H4 (cell line): Measurements from ENCODE around the gene AMOTL2. TPM values are rescaled to one million over a fixed set of nuclear protein-coding genes. Genes with fewer than 3 reads are reported as not detected.

Experiments used
- DNase-seq: peaks from one replicate; pipeline ENCODE4 v3.0.0-alpha.2; 2015; ENCODE audit warnings: low spot score
- total RNA-seq: library from RNA; depleted of rRNA; stranded (reverse); fragments of >200 nt; shearing (Covaris generic); gene quantifications from 2 replicates; pipeline ENCODE4 v1.2.3, GENCODE V29; 2014; rRNA removed

The AMOTL2 gene
- 21.5 and 23.0 TPM in 2 replicates for total RNA-seq

DNA sequence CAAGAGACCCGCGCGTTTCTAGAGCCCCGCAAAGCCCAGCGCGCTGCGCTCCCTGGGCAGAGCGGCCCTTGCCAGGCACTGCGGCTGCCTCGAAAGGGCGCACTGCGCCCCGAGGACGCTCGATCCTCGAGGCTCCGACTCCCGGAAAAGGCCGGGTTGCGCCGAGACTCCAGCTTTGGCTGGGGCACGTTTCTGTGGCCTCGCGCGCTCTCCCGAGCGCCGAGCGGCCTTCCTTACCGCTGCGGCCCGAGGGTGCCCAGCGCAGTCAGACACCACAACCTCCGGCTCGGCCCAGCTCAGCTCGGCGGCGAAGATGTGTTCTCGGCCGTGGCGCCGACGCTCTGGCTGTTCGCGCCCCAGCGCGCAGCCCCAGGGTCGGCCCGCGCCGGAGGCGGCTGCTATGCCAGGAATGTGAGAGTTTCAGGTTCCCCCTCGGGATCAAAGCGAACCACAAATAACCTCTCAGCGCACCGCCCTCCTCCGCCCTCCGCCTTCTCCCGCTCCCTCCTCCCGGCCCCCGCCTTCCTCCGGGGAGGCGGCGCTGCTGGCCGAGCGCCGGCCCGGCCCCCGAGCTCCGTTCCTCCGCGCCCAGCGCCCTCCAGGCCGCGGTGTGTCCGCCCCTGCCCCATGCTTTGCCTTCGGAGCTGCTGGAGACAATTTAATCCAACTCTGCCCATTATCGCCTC lies at the start of gene AMOTL2:
Gene AMOTL2, minus strand, starts transcription at position 343 of the 686 bp plus-strand sequence. CDS start 3,014 bp downstream, outside the sequence.
- peak; percentile 96 for DNase-seq

GRCh38 chr3:134423153-134423552 lies 48.9 kb upstream of the AMOTL2 start:
- DNase-seq, result peak; percentile 70

DNA sequence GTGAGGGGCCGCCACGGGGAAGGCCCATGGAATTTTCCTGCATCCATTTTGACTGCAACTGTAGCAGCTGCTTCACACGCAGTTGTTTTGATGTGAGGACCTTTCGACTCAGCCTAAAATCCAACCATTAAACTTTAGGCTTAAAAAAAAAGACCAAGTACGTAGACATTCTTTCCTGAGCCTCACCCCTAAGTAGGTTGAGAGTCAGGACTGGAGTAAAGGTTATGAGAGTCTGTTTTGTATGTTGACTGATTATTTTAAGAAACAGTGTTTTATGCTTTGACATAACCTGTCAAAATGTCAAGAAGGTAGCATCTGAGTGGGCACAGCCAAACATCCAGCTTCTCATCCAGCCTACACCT lies 45.7 kb upstream of the AMOTL2 start:
- no peak for DNase-seq

- DNase-seq, result no peak
These were observed 45.1 kb upstream of the AMOTL2 start for GRCh38 chr3:134419214-134419959.

DNA sequence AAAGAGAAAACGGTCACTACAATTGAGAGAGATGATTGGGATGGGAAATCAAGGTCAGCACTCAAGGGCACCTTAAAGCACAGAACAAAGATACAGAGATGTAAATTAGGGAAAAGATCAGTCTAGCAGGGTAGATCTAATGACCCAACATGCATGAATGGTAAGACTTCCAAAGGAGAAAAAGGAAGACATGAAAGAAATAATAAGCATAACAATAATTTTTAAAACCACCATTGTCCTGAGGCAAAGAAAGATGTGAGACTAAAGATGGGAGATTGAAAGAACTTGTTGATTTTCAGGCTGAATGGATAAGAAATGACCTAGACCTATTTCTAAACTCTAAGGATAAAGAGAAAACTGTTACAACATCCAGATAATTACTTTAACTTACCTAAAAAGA lies 34.8 kb upstream of the AMOTL2 start:
- no peak for DNase-seq

DNA sequence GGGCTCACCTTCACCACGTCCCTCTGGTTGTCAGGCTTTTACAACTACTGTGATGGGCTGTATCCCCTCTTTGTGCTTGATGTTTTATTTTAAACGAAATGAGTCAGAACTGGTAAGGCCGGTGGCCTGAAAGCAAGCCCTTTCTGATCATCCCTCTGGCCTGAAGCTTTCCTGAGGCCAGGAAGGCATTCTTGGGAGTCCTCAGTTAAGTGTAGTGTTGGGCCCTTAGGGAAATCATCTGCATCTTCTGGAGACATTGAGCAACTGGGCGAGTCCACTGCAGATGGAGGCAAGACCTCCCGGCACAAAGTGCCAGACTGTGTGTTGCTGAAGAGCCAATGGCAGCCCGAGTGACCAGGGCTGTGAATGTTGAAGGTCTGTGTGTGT lies 33.0 kb upstream of the AMOTL2 start:
- DNase-seq, result no peak

GRCh38 chr3:134406331-134407238 lies 32.3 kb upstream of the AMOTL2 start:
- DNase-seq, result no peak

GRCh38 chr3:134404366-134404885 lies 30.2 kb upstream of the AMOTL2 start:
- no peak for DNase-seq

DNA sequence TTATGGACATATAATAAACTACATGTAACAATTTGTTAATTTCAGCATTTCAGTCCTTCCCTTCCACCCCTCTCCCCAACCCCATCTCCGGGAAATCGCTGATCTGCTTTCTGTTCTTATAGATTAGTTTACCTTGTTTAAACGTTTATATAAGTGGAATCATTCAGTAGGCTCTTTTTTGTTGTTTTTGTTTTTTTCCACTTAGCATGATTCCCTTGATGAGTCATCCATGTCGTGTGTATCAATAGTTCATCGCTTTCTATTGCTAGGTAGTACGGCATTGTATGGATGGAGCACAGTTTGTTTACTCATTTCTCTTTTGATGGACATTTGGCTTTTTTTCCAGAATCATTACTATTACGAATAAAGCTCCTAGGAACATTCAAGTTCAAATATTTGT lies 23.5 kb upstream of the AMOTL2 start:
- no peak for DNase-seq

DNA sequence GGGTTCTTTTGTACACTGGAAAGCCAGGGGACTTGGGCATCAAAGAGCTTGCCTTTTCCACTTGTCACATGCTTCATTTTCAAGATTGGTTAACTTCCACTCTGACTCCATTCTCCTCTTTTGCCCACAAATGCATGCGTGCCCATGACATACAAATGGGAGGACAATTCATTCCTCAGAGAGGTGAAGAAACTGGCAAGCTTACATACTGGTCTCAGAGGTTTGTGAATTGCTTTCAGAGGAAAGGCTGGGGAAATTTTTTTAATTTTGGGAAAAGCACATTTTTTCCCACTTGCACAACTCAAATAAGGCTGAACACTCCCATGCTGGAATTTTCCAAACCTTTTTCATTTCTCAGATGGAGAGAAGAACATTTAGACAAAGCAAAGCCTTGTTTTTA lies 20.9 kb upstream of the AMOTL2 start:
- DNase-seq, result no peak

- no peak for DNase-seq
These were observed 20.1 kb upstream of the AMOTL2 start for GRCh38 chr3:134394380-134394779.

DNA sequence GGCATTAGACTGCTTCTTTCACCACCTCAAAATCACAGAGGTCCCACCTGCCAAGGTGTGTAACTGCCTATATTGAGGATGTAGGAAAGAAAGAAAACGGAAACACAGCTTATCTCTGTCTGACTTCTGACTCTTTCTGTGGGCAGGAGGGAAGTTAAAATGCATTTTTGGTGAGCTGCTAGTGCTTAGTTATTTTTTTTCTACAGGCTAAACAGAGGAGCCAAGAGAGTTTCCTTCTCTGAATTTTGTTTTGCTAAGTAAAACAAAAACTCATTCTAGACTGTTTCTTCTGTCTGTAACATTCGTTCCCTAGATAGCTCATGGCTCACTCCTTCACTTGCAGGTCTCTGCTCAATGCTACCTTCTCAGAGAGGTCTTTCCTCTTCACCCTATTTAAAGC lies 18.8 kb upstream of the AMOTL2 start:
- DNase-seq, result no peak

DNA sequence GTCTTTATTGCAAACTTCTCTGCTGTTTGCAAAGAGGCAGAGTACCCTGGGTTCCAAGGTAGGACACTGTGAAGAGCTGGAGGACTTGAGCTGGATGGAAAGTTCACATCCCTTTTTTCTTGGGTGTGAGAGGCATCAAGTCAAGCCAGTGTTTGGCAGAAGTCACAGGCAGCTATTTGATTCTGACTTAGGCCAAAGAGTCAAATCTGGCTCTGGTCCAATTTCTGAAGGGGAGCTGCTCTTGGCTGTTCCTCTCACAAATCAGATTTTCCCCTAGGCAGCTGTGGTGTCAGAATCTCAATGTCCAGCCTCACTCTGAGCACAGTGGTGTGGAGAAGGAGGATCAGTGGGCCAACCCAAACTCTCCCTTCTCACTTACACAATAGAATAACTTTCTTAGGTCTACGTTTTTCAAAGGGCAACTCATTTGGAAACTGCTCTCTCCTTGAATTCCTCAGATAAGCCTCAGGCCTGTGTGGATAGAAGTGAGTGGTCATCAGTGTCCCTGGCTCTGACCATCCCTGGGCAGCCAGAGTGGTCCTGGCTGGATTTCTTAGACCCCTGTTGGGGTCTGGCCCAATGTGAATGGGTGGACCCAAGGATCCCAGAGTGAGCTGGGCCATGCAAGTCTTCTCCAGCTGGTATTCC lies 18.2 kb upstream of the AMOTL2 start:
- DNase-seq, result no peak

- DNase-seq, result no peak
These were observed 15.6 kb upstream of the AMOTL2 start for GRCh38 chr3:134389865-134390264.

GRCh38 chr3:134388788-134389485 lies 14.7 kb upstream of the AMOTL2 start:
- no peak for DNase-seq

- no peak for DNase-seq
These were observed 14.0 kb upstream of the AMOTL2 start for GRCh38 chr3:134388292-134388691.

DNA sequence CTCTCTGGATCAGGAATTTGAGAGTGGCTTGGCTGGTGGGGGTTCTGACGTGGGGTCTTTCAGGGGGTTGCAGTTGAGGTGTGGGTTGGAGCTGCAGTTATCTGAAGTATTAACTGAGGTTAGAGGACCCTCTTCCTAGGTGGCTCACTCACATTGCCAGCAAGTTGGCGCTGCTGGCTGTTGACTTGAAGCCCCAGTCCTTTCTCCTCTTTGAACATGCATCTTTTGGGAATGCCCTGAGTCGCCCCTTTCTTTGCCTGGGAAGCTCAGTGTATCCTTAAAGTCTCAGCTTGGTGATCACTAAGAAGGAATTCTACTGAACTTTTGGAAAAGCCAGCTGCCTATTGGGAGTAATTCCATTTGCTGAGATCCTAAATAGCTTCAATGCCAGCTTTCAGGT lies 13.0 kb upstream of the AMOTL2 start:
- DNase-seq, result no peak

- no peak for DNase-seq
These were observed 10.7 kb upstream of the AMOTL2 start for GRCh38 chr3:134384963-134385362.

DNA sequence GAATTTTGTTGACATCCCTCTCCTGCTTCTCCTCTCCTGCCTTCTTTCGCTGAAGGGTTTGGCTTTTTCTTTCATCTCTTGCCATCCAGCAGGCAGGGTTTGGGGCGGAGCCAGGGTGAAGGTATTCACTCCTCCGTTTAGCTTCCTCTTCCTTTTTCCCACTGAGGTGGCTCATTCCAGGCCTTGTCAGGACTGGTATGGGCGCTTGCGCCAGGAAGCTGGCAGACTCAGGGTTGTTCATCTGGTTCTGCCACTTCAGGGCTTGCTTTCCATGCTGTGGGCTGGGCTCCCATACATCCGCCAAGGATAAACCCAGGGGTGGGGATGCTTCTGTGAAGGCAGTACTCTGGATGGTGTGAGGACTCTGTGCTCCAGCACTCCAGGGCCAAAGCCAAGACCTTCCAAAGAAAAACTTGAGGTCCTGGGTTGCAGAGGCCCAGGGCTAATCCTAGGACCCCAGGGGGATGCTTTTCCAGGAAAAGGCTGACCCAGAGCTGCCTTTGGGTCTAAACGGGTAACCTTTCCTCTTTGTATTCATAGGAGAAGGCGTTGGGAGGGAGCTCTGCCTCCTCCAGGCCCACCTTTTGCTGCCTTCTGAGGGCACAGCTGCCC lies 7.7 kb upstream of the AMOTL2 start:
- no peak for DNase-seq

DNA sequence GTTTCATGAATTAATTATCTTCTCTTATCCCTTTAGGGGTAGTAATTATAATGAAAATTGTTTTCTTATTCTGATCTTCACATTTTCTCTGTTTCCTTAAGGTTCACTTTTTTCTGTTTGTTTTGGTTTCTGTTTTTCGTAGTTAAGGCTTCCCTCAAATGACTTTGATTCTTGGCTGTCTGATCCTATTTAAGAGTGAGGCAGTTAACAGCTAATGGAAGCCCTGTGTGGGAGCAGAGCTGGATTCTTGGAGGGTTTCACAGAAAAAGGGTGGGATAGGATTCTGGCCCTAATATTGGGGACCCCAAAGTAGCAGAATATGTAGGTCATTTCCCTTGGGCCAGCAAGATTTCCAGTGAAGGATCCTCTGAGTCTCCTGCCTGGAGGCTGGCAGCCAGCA lies 6.8 kb upstream of the AMOTL2 start:
- DNase-seq, result no peak

GRCh38 chr3:134380249-134380648 lies 6.0 kb upstream of the AMOTL2 start:
- DNase-seq, result no peak
